IPS-18c (cell line): ENCODE data around the gene DLEC1.

ENCODE experiments used
- H3K4me3 ChIP-seq: 2 replicates; pipeline ENCODE4 v1.7.0; 2013; ENCODE audit warnings: low read depth, mild to moderate bottlenecking, low read length, moderate library complexity; ENCODE audit not compliant: insufficient read depth
- H3K9me3 ChIP-seq: one replicate; pipeline ENCODE4 v1.6.1; 2013; ENCODE audit warnings: mild to moderate bottlenecking, low read length, moderate library complexity; ENCODE audit not compliant: control insufficient read depth, insufficient read depth

Gene DLEC1

DNA sequence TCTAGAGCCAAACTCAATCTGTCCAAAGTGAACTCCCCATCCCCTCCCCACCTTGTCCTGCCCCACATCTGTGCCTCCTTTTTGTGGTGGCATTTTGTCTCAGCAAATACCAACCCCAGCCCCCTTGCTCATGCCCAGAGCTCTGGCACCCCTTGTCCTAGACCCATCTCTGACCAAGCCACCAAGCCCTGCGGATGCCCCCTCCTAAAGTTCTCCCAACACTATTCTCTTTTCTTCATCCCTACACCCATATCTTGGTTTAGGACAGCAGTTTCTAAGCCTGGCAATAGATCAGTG lies 80.2 kb downstream of the DLEC1 start:
- Histone ChIP-seq H3K9me3 (no peaks in the 10 kb centered on the region), H3K4me3 (no peak overlapping the region)

GRCh38 chr3:38119821-38120692 lies 81.0 kb downstream of the DLEC1 start:
- Histone ChIP-seq H3K9me3 (no peaks in the 10 kb centered on the region), H3K4me3 (no peak overlapping the region)

GRCh38 chr3:38120693-38121450 lies 81.9 kb downstream of the DLEC1 start:
- Histone ChIP-seq H3K9me3 (no peaks in the 10 kb centered on the region), H3K4me3 (no peak overlapping the region)

DNA sequence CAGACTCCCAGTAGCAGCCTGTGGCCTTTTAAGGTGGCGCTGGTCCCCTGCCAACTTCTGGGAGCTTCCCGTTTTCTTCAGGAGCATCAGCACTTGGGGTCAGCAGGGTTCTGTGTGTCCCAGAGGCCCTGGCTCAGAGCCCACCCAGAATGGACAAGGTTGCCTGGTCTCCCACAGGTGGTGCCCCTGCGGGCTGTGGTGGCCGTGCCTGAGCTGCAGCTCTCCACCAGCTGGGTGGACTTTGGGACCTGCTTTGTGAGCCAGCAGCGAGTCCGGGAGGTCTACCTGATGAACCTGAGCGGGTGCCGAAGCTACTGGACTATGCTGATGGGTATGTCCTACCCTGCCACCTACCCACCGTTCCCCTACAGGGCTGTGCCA lies 82.4 kb downstream of the DLEC1 start:
- Histone ChIP-seq H3K9me3 (no peaks in the 10 kb centered on the region), H3K4me3 (no peak overlapping the region)

GRCh38 chr3:38121832-38122461 lies 82.9 kb downstream of the DLEC1 start:
- Histone ChIP-seq H3K4me3 (no peak overlapping the region), H3K9me3 (no peaks in the 10 kb centered on the region)

GRCh38 chr3:38122712-38123290 lies 83.8 kb downstream of the DLEC1 start:
- H3K4me3 ChIP-seq: no peak overlapping the region
- H3K9me3 ChIP-seq: no peaks in the 10 kb centered on the region

GRCh38 chr3:38124324-38125122 lies 85.5 kb downstream of the DLEC1 start:
- no peak overlapping the region for H3K4me3 ChIP-seq
- H3K9me3 ChIP-seq: no peaks in the 10 kb centered on the region

DNA sequence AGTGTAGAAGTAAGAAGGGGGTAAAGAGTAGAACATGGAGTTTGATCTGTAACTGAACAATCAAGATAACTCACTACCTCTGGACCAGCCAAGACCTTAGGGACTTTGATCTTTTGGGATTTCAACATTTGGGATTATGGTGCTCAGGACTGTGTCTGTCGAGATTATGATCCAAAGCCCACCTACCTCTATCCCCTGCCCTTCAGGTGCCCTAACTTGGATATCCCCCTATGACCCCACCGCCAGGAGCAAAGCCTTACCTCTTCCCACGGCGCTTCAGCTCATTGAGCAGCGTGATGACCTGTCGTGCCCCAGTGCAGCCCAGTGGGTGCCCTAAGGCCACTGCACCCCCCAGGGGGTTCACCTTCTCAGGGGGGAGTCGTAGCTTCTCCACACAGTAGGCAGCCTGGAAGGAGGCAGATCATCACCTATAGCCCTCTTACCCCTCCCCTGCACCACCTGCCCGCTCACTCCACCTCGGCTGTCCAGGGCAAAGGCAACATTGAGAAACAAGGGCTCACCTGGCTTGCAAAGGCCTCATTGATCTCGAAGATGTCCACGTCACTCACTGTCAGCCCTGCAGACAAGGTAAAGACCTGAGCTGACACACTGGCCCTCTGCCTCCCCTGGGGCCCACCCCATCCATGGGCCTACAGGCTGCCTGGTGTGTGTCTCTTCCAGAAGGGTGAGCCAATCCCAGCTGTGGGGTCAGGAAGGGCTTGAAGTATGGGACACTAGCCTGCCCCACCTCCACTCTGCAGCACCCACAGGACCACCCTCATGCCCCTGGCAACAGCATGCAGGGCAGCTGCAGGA lies 86.5 kb downstream of the DLEC1 start:
- Histone ChIP-seq H3K4me3 (no peak overlapping the region), H3K9me3 (no peaks in the 10 kb centered on the region)

DNA sequence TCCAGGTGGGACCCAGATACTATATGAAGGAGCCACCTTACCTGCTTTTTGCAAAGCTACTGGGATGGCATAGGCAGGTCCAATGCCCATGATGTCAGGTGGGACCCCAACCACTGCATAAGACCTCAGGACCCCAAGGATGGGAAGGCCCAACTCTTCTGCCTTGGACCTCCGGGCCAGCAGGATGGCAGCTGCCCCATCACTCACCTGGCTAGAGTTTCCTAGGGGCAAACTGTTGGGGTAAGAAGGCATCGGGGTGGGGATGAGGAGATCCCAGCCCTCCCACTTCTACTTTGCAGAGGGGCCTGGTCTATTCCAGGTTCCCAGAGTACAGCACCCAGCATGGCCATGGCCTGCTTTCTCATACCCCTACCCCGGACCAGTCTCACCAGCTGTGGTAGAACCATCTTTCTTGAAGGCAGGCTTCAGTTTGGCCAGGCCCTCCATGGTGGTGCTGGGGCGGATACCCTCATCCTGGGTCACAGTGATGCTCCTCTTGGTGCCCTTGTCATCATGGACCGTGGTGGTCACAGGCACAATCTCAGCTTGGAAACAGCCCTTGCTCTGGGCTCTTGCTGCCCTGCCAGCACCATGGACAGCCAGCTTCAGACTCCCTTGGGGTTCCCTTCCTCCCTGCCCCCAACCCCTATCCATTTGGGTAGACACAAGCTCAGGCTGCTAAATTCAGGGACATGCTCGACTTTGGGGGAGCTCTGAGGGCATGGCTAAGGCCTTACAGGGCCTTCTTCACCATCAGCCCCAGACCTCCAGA lies 87.3 kb downstream of the DLEC1 start:
- Histone ChIP-seq H3K4me3 (no peak overlapping the region), H3K9me3 (no peaks in the 10 kb centered on the region)

GRCh38 chr3:38127611-38128302 lies 88.7 kb downstream of the DLEC1 start:
- H3K9me3 ChIP-seq: no peaks in the 10 kb centered on the region
- no peak overlapping the region for H3K4me3 ChIP-seq

DNA sequence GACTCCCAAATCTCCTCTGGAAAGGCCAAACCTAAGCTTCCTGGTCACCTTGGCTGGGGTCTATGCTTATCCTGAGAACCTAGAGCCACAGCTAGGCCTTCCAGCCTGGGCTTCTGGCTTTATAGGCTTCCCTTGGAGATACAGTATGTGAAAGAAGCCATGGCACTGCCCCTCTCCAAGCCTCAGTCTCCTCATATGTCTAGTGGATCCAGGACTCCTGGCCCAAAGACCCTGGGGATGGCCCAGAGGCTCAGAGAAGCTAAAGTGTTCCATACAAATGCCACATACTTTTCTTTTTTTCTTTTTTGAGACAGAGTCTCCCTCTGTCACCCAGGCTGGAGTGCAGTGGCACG lies 89.3 kb downstream of the DLEC1 start:
- no peak overlapping the region for H3K4me3 ChIP-seq
- no peaks in the 10 kb centered on the region for H3K9me3 ChIP-seq

- Histone ChIP-seq H3K9me3 (no peaks in the 10 kb centered on the region), H3K4me3 (no peak overlapping the region)
Observed at GRCh38 chr3:38129058-38129457, 90.0 kb downstream of the DLEC1 start.

- H3K4me3 ChIP-seq: no peak overlapping the region
Observed at GRCh38 chr3:38130631-38131065, 91.6 kb downstream of the DLEC1 start.

DNA sequence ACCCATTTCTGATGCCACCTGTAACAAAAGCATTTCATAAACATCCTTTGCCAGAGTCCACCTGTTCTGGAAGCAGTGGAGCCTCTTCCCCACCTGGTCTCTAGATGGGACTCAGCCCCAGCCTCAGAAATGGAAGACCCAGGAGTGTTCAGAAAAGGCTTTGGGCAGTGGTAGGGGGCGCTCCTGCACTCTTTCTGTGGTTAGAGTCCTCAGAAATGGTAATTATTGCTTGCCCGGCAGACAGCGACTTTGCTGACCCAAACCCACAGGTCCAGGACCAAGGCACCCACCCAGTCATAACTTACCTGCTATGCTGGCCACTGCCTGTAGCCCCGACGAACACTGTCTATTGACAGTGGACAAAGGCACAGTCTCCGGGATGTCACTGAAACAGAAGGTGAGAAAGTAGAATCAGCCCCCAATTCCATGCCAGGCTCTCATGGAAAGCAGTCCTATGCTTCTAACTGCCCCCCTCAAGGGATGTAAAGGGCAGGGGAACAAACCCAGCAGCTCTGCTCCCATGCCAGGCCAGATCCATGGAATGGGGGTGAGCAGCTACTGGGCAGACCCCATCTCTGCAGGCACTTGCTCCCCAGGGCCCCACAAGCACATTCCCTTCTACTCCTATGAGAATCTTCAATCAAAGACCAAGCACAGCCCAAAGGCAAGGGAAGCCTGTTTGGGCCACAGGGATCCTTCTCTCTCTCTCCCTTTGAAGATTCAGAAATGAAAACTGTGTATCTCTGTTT lies 92.8 kb downstream of the DLEC1 start:
- Histone ChIP-seq H3K4me3 (no peak overlapping the region; the same call in 1 of the 2 replicates), H3K9me3 (peaks cover 4% of the 10 kb centered on the region)

More at GRCh38 chr3:38130631-38131065, 91.6 kb downstream of the DLEC1 start:
- peaks cover 2% of the 10 kb centered on the region for H3K9me3 ChIP-seq

- no peak overlapping the region for H3K4me3 ChIP-seq
- H3K9me3 ChIP-seq: peaks cover 4% of the 10 kb centered on the region
Observed at GRCh38 chr3:38133209-38133556, 94.2 kb downstream of the DLEC1 start.
